Loucy (cell line): ENCODE measurements around the gene GSC.

Experiments
- H2AFZ ChIP-seq: fragments of 200-600 bp; sonication (generic); 2 replicates; pipeline ENCODE4 v1.6.0; 2016; ENCODE audit warnings: antibody characterized with exemption, mild to moderate bottlenecking, low read length, moderate library complexity
- H3F3A ChIP-seq: fragments of 200-600 bp; 2 replicates; pipeline ENCODE4 v1.6.0; 2016; ENCODE audit warnings: antibody characterized with exemption, low read depth, mild to moderate bottlenecking
- H3K27me3 ChIP-seq: fragments of 200-600 bp; sonication (generic); 2 replicates; pipeline ENCODE4 v1.6.1; 2014; ENCODE audit warnings: low read length, mild to moderate bottlenecking; ENCODE audit not compliant: insufficient read depth, poor library complexity, severe bottlenecking
- H3K36me3 ChIP-seq: fragments of 200-600 bp; sonication (generic); 2 replicates; pipeline ENCODE4 v1.6.1; 2016; ENCODE audit warnings: low read length; ENCODE audit not compliant: insufficient read depth
- H3K4me1 ChIP-seq: fragments of 200-600 bp; sonication (generic); 2 replicates; pipeline ENCODE4 v1.5.1; 2014; ENCODE audit warnings: low read length, mild to moderate bottlenecking; ENCODE audit not compliant: insufficient read depth, poor library complexity, severe bottlenecking
- H3K4me2 ChIP-seq: fragments of 200-600 bp; sonication (generic); 2 replicates; pipeline ENCODE4 v1.6.0; 2014; ENCODE audit warnings: antibody characterized with exemption, low read length, low read depth, mild to moderate bottlenecking; ENCODE audit not compliant: poor library complexity, severe bottlenecking
- H3K4me3 ChIP-seq: fragments of 200-600 bp; sonication (generic); 2 replicates; pipeline ENCODE4 v1.5.1; 2014; ENCODE audit warnings: low read length, mild to moderate bottlenecking, mixed read lengths; ENCODE audit not compliant: poor library complexity, severe bottlenecking
- H3K79me2 ChIP-seq: fragments of 200-600 bp; sonication (generic); 2 replicates; pipeline ENCODE4 v1.6.1; 2014; ENCODE audit warnings: low read length; ENCODE audit not compliant: insufficient read depth
- H3K9ac ChIP-seq: fragments of 200-600 bp; sonication (generic); 2 replicates; pipeline ENCODE4 v1.6.0; 2014; ENCODE audit warnings: mild to moderate bottlenecking, low read depth, low read length, moderate library complexity; ENCODE audit not compliant: poor library complexity, severe bottlenecking
- H3K9me2 ChIP-seq: fragments of 200-600 bp; sonication (generic); replicated peaks from 2 replicates; pipeline ENCODE4 v1.6.1; 2016; ENCODE audit warnings: low read depth, low read length, mixed read lengths
- H3K9me3 ChIP-seq: fragments of 200-600 bp; sonication (generic); 2 replicates; pipeline ENCODE4 v1.6.1; 2014; ENCODE audit warnings: mild to moderate bottlenecking, antibody characterized with exemption, low read length, low read depth; ENCODE audit not compliant: insufficient read depth
- H4K20me1 ChIP-seq: fragments of 200-600 bp; sonication (generic); 2 replicates; pipeline ENCODE4 v1.6.0; 2014; ENCODE audit warnings: antibody characterized with exemption, low read length, mild to moderate bottlenecking; ENCODE audit not compliant: insufficient read depth, poor library complexity, severe bottlenecking
- EZH2phosphoT487 ChIP-seq: fragments of 200-600 bp; IDR thresholded peaks from 2 replicates; pipeline ENCODE4 v1.6.1; 2018; ENCODE audit warnings: antibody characterized with exemption, mild to moderate bottlenecking, moderate library complexity, borderline replicate concordance
- TF ChIP-seq, protein P1 (sequence below): fragments of 200-600 bp; sonication (generic); conservative IDR thresholded peaks from 2 replicates; pipeline ENCODE4 v1.5.1; 2014; ENCODE audit warnings: mild to moderate bottlenecking, antibody characterized with exemption, low read length

Gene GSC

DNA sequence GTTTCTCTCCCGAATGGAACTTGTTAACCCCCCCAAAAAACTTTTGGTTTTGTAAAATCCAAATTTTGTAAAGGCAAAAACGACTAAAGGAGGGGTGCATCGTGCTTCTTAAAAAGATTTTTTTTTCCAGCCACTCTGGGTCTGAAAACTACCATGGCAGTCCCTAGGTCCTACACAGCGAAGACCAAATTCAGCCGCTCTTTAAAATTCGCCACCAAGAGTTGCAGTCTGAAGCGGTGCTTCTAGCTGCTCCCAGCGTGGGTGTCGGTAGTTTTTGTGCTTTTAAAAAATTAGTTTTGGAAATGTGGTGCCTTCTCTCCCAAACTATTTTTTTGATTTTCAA is 873 bp upstream of the GSC start:
- H3K9me3 ChIP-seq: no peaks in the 10 kb centered on the region
- no peak overlapping the region for H3K9ac ChIP-seq
- H3K4me2 ChIP-seq: no peak overlapping the region
- H3K4me1 ChIP-seq: no peaks in the 10 kb centered on the region
- no peaks in the 10 kb centered on the region for H3K27me3 ChIP-seq
- TF ChIP-seq, protein P1, sequence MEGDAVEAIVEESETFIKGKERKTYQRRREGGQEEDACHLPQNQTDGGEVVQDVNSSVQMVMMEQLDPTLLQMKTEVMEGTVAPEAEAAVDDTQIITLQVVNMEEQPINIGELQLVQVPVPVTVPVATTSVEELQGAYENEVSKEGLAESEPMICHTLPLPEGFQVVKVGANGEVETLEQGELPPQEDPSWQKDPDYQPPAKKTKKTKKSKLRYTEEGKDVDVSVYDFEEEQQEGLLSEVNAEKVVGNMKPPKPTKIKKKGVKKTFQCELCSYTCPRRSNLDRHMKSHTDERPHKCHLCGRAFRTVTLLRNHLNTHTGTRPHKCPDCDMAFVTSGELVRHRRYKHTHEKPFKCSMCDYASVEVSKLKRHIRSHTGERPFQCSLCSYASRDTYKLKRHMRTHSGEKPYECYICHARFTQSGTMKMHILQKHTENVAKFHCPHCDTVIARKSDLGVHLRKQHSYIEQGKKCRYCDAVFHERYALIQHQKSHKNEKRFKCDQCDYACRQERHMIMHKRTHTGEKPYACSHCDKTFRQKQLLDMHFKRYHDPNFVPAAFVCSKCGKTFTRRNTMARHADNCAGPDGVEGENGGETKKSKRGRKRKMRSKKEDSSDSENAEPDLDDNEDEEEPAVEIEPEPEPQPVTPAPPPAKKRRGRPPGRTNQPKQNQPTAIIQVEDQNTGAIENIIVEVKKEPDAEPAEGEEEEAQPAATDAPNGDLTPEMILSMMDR: no peak
- TF ChIP-seq EZH2phosphoT487: no peak
- H3K4me3 ChIP-seq: no peak overlapping the region
- H4K20me1 ChIP-seq: no peaks in the 10 kb centered on the region
- H3K79me2 ChIP-seq: no peaks in the 10 kb centered on the region
- no peaks in the 10 kb centered on the region for H3F3A ChIP-seq
- H2AFZ ChIP-seq: no peak overlapping the region
- no peaks in the 10 kb centered on the region for H3K36me3 ChIP-seq
- H3K9me2 ChIP-seq: no peaks in the 10 kb centered on the region

DNA sequence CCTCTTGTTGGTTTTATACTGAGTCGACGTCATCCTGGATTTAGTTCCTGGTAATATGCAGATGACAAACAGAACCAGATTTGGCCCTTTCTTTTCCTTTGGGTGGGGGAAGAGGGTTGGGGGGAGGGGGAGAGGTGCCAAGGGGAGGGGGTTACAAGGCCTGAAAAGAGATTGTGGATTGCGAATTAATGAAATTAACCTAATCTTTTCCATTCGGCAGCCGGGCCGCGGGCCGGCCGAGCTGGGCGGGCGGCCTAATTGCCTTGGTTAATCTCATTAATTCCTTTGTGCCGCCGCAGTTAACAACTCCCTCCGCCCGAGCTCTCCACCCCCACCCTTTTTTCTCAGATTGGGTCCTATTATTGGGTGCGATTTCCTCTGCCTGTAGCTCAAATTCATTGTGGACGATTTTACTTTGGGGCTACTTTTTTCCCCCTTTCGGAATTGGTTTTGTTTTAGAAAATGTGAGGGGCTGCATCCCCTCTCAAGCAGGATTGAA is 387 bp upstream of the GSC start:
- no peaks in the 10 kb centered on the region for H3K79me2 ChIP-seq
- no peaks in the 10 kb centered on the region for H3K27me3 ChIP-seq
- no peak overlapping the region for H3K4me2 ChIP-seq
- H3K4me3 ChIP-seq: no peak overlapping the region
- H4K20me1 ChIP-seq: no peaks in the 10 kb centered on the region
- no peaks in the 10 kb centered on the region for H3K36me3 ChIP-seq
- TF ChIP-seq, protein P1: no peak
- TF ChIP-seq EZH2phosphoT487: no peak
- H3K4me1 ChIP-seq: no peaks in the 10 kb centered on the region
- H3K9me3 ChIP-seq: no peaks in the 10 kb centered on the region
- H3K9me2 ChIP-seq: no peaks in the 10 kb centered on the region
- H3F3A ChIP-seq: no peaks in the 10 kb centered on the region
- no peak overlapping the region for H2AFZ ChIP-seq
- no peak overlapping the region for H3K9ac ChIP-seq

DNA sequence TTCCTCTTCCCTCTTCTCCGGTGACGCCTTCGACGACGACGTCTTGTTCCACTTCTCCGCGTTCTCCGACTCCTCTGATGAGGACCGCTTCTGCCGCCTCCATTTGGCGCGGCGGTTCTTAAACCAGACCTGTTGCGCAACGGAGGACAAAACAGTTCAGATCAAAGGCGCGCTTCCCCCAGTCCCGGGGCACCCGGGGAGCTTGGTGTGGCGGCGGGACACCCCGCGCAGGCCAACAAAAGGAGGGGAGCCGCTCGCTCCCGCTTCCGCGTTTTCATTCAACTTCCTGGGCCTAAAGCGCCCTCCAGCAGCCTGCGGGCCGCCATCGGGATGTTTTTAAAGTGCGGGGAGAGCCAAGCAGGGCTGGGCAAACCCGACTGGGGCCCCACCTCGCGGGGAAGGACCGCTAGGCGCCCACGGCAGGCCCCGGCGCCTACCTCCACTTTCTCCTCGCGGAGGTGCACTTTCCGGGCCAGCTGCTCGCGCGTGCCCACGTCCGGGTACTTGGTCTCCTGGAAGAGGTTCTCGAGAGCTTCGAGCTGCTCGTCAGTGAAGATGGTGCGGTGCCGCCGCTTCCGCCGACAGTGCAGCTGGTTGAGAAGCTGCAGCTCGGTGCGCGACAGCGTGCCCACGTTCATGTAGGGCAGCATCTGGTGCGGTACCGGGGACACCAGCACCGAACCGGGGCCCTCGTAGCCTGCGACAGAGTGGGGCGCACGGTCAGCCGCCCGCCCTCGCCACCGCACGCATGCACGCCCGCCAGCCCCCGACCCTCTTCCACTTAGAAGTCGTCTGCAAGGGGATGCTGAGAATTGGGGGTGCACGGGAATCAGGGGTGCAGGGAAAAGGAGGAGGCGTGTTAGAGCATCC is 1.2 kb downstream of the GSC start:
- H3K9me2 ChIP-seq: no peaks in the 10 kb centered on the region
- H3K4me3 ChIP-seq: no peak overlapping the region
- no peaks in the 10 kb centered on the region for H3K9me3 ChIP-seq
- no peak overlapping the region for H2AFZ ChIP-seq
- H3K79me2 ChIP-seq: no peaks in the 10 kb centered on the region
- TF ChIP-seq, protein P1: no peak
- no peak for TF ChIP-seq EZH2phosphoT487
- no peaks in the 10 kb centered on the region for H3K4me1 ChIP-seq
- no peaks in the 10 kb centered on the region for H3F3A ChIP-seq
- H3K4me2 ChIP-seq: no peak overlapping the region
- H4K20me1 ChIP-seq: no peaks in the 10 kb centered on the region
- H3K36me3 ChIP-seq: no peaks in the 10 kb centered on the region
- no peaks in the 10 kb centered on the region for H3K27me3 ChIP-seq
- H3K9ac ChIP-seq: no peak overlapping the region
